HG02852 (cell line): Measurements from ENCODE around the gene TM9SF1.

Source experiments
- ATAC-seq: cut with Tn5 transposase; IDR thresholded peaks from one replicate; pipeline ENCODE4 v1.9.1; 2021; ENCODE audit warnings: mild to moderate bottlenecking, moderate library complexity; ENCODE audit not compliant: unreplicated experiment

Gene TM9SF1, protein sequence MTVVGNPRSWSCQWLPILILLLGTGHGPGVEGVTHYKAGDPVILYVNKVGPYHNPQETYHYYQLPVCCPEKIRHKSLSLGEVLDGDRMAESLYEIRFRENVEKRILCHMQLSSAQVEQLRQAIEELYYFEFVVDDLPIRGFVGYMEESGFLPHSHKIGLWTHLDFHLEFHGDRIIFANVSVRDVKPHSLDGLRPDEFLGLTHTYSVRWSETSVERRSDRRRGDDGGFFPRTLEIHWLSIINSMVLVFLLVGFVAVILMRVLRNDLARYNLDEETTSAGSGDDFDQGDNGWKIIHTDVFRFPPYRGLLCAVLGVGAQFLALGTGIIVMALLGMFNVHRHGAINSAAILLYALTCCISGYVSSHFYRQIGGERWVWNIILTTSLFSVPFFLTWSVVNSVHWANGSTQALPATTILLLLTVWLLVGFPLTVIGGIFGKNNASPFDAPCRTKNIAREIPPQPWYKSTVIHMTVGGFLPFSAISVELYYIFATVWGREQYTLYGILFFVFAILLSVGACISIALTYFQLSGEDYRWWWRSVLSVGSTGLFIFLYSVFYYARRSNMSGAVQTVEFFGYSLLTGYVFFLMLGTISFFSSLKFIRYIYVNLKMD

GRCh38 chr14:24195186-24196070 is at the start of gene TM9SF1:
TM9SF1 (minus strand) TSS chr14:24195441; CDS start chr14:24195019, 422 bp downstream.
- ATAC-seq: peak; percentile 86

DNA sequence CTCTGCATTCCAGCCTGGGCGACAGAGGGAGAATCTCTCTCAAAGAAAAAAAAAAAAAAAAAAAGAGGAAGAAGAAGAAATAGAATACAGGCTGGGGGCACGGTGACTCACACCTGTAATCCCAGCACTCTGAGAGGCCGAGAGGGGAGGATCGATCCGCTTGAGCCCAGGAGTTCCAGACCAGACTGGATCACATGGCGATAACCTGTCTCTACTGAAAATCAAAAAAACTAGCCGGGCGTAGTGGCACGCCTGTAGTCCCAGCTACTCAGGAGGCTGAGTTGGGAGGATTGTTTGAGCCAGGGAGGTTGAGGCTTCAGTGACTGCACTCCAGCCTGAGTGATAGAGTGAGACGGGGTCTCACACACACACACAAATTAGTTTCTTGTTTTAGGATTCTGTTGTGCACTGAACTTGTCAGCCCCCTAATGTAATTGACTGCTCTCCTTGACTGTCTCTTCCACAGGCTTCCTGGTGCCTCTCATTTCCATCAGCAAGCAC is 48.1 kb upstream of the TM9SF1 start:
- ATAC-seq: no peak

DNA sequence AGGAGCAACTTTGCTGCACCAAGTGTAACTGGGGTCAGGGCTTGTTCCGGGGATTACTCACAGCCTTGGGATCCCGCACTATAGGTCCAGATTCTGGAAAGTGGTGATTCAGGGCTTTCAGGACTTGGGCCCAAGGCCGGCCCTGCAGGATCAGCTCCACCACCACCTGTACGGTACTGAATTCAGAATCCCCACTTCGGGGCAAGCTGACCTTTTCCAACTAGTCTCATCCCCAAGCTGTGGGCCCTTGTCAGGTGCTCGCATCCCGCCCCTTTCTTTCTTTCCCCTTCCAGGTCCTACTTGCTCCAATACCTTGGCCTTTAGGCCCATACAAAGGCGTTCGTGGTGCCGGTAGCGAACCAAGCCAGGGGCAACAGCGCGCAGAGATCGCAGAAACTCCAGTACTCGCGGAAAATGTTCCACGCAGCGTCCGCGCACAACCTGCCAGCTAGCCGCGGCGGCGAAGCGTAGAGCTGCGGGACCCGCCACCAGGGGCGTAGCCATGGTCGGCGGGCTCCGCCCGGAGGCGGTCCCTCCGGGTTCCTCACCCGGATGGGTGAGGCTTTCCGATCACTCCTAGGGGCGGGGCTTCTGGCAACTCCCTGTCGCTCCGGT is 46.7 kb upstream of the TM9SF1 start:
- ATAC-seq: peak; percentile 84

- no peak for ATAC-seq
These were observed 45.1 kb upstream of the TM9SF1 start for GRCh38 chr14:24240110-24240918.

GRCh38 chr14:24238527-24239037 is 43.3 kb upstream of the TM9SF1 start:
- ATAC-seq: no peak

DNA sequence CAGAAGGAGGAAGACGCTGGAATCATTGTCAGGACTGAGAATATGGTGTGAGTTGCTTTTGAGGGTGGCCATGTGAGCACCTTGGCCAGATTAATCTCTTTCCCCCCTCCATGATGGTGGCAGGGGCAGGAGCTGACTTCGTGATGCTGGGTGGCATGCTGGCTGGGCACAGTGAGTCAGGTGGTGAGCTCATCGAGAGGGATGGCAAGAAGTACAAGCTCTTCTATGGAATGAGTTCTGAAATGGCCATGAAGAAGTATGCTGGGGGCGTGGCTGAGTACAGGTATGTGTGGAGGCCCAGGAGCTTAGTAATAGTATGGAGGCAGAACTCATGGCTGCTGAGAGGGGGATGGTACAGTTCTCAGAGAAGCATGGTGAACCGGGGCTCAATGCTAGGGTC is 42.9 kb upstream of the TM9SF1 start:
- ATAC-seq: no peak

GRCh38 chr14:24237463-24237955 is 42.3 kb upstream of the TM9SF1 start:
- no peak for ATAC-seq

GRCh38 chr14:24236689-24237462 is 41.6 kb upstream of the TM9SF1 start:
- ATAC-seq: no peak

DNA sequence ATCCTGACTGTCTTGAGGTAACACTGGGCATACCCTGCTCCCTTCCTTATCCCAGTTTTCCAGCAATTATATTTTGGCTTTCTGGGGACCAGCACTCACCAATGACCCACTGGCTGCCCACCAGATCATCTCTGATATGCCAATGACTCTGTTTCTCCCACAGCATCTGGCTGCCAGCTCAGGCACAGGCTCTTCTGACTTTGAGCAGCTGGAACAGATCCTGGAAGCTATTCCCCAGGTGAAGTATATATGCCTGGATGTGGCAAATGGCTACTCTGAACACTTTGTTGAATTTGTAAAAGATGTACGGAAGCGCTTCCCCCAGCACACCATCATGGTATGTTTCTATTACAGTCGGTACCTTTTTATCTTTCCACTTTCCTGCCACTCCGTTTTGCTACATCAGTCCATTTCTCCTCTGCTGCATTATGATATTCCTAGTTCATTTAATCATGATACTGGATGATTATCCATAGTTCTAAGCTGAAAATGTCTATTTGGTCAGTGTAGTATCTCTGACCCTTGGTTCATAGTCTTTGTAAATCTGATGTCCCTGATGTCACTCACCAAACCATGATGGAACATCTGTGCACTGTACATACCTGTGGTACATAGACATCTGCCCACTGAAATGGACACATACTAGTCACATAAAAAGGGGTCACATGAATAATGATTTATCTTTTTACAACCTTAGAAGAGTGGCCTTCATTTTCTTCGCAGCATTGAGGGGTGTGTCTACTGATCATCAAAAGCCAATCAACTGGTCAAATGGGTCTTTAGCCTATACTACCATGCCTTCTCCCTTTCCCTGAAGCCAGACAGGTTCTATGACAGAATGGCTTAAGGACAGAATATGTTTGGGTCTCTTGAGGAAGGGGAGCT is 40.8 kb upstream of the TM9SF1 start:
- ATAC-seq: no peak

GRCh38 chr14:24234095-24235005 is 39.1 kb upstream of the TM9SF1 start:
- no peak for ATAC-seq

DNA sequence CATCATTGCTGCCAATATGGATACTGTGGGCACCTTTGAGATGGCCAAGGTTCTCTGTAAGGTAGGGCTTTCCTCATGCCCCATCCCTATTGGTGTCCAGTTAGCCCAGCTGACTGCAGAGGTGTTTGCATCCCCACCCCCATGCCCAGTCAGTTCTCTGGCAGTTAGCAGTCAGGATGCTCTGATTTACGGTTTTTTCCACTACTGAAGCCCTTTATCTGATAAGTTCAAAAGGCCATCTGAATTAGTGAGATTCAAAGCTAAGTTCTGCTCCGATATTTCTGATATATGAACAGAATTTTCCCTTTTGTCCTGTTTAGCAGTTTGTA is 38.3 kb upstream of the TM9SF1 start:
- no peak for ATAC-seq

DNA sequence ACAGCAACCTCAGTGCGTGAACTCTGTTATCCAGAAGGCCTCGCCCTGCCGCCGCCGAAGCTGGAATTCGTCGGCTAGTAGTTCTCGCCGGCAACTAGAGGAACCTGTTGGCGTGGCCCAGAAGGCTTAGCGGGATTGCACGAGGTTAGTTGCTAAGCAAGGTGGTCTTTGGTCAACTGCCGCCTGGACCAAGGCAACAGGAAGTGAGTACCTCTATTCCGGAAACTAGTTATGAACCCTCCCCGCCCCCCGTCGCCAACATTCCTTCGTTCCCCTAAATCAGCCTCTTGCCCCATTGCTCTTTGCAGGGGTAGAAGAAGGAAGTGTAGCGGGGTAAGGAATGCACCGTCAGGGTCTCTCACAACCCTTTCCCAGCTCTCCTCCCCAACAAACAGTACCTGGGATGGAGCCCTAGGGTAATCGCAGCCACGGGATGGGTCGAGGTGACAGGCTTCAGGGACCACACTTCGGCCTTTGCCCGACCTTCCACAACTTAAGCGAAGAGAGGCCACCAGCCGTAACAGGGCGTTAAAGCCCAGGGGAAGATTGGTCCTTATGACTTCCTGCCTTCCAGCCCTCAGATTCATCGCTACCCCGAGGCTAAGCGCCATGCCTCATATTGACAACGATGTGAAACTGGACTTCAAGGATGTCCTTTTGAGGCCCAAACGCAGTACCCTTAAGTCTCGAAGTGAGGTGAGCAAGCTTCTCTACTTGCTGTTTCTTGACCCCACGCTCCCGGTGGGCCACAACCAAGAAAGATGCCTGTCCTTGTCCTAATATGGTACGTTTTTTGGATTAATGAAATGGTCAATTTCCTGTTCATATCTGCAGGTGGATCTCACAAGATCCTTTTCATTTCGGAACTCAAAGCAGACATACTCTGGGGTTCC is 37.6 kb upstream of the TM9SF1 start, which contains the start of gene GMPR2:
Gene GMPR2 (plus strand): TSS at position 285 of the 893 bp plus-strand sequence. CDS start 325 bp downstream, at position 610.
- peak; percentile 60 for ATAC-seq

DNA sequence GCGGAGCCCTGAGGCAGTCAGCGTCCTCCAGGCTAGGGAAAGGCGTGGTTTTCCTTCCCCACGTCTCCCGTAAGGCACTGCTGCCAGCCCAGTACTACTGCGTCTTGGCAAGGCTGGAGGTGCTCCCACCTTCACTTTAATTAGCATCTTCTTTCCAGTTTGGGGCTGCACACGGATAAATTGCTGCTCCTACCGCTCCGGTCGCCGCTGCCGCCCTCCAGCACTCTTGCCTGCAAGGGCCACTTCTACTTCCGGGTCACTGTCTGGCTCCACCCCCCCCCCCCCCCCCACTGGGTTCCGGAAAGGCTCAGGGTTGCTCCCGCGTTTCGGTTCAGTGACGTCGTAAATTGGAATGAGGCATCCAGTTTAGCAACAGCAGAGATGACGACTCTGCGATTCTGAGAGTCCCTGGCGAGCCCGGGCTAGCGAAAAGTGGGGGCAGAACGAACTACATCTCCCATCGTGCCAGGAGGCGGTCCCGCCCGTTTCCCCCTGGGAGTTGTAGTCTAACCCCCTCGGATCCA is 36.9 kb upstream of the TM9SF1 start, which contains the start of gene NEDD8:
Gene NEDD8 (minus strand): TSS at position 247 of the 524 bp plus-strand sequence. CDS start 100 bp downstream, at position 147.
- peak; percentile 72 for ATAC-seq

DNA sequence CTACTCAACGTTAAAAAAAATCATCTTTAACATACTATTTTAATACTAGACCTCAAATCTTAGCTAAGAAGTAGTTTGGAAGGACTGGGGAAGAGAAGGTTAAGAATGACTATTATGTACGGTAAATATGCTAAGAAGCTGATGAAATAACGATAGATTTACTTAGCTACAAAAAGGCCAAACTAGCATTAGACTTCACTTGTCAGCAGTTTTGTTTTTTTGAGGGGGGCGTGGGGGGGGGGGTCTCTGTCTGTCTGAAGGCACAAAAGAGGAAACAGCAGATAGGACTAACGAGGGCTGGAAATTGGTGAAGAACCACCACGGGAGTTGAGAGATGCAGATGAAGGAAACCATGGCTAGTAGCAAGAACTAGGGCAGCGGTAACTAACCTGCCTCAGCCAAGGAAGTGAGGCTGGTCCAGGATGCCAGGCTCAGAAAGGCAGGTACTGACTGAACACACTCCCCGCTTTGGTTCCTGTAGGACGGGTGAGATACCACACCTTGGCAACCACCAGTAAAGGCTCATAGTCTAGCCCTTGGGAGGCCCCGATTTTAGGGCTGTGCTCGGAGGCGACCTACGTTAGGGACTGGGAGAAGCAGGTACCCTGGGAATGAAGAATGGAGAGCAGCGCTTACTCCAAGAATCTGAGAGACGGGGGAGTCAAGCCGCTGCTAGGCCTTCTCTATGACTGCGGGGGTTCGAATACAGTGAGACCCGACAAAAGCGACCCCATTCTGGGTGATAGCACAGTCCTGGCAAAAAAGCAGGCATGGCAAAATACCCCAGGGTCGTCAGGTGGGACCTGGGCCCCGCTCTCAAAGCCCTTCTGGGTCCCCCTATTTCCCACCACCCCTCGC is 36.3 kb upstream of the TM9SF1 start:
- ATAC-seq: peak; percentile 3
